ENCODE results near the gene CTCFL.
"Not testable (repeated sequence)": the region's sequence is repeated elsewhere in the genome, so short reads cannot be mapped to it uniquely, and the experiment has no call there.

CTCFL gene

DNA sequence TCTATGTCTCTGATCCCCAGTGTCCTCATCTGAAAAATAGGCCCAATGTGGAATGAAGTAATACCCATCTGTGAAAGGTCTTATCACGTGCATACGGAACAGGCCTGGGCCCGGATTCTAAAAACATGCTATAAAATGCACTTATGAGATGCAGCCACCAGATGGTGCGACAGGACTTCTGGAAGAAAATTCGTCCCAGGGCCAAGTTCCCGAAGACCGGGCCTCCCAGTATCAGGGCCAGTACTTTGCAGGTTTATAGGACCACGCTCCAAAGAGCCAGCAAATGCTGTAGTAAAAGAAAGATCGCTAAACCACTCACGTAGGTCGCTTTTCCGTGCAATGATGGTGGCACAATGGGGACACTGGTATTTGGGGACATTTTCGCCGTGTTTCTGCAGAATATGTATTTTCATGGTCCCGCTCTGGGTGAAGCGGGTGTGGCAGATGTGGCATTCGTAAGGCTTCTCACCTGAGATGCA, 10.6 kb downstream of the CTCFL start:
- peak; percentile 83 for DNase-seq (ENCODE audit: low read depth)
- TF ChIP-seq CTCF (IDR thresholded peaks at IDR 0.05; ENCODE audit: low read length, missing control alignments): peak; percentile 77
- no peak overlapping the region for H3K4me3 ChIP-seq (replicated peaks; ENCODE audit: low read depth, low read length)

DNA sequence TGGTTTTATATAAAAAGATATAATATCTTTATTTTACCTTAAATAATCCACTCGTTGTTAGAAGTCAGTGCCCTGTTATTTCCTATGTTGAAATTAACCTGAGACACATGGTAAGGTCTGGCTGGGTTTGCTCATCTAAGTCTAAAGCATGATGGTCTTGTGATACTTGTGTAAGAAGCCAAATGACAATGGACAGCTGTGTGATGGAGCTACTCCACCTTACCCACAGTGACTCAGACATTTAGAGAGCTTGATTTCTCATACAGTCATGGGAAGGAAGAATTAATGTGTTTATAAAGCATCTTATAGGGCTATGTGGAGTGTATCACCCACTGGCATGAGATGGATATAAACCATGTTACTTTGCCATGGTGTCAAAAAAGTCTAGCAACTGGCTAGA, 11.7 kb downstream of the CTCFL start:
- TF ChIP-seq CTCF (IDR thresholded peaks at IDR 0.05; ENCODE audit: low read length, missing control alignments): no peak
- H3K4me3 ChIP-seq (replicated peaks; ENCODE audit: low read depth, low read length): no peak overlapping the region
- DNase-seq (ENCODE audit: low read depth): peak; percentile 16

- no peak for DNase-seq (ENCODE audit: low read depth)
- H3K4me3 ChIP-seq (replicated peaks; ENCODE audit: low read depth, low read length): no peak overlapping the region
- no peak for TF ChIP-seq CTCF (IDR thresholded peaks at IDR 0.05; ENCODE audit: low read length, missing control alignments)
These were observed 12.5 kb downstream of the CTCFL start for GRCh38 chr20:57512432-57512831.

DNA sequence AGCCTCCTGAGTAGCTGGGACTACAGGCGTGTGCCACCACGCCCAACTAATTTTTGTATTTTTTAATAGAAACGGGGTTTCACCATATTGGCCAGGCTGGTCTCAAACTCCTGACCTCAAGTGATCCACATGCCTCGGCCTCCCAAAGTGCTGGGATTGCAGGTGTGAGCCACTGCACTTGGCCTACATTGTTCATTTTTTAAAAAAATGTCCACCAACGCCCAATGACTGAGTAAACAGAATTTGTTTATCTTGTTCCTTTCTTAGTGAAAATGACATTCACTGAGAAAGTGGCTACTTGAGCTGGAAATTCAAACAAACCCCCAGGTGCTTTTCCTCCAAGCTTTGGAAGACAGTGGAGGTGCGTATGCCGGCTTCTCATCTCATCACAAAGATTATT, 13.2 kb downstream of the CTCFL start:
- H3K4me3 ChIP-seq (replicated peaks; ENCODE audit: low read depth, low read length); DNase-seq (ENCODE audit: low read depth): not testable (repeated sequence)

GRCh38 chr20:57509665-57510237, 15.2 kb downstream of the CTCFL start:
- peak; percentile 14 for DNase-seq (ENCODE audit: low read depth)
- TF ChIP-seq CTCF (IDR thresholded peaks at IDR 0.05; ENCODE audit: low read length, missing control alignments): peak; percentile 56

DNA sequence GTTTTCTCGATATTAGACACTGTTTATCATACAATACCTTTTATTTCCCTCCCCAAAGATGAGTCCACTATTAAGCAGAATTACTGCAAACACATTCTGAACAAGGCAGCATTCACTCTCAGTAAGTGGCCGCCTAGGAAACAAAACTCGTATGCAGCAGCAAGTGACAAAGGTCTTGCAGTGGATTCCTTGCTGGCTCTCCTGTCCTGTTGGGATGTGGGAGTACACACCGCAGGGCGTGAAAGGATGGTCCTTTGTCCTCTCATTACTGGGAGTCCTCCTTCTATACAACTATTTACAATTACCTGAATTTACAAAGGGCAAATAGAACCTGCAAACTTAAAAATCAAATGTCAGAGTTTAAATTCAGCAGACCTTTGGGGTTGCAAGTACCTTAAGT, 16.1 kb downstream of the CTCFL start:
- H3K4me3 ChIP-seq (replicated peaks; ENCODE audit: low read depth, low read length): no peak overlapping the region
- no peak for TF ChIP-seq CTCF (IDR thresholded peaks at IDR 0.05; ENCODE audit: low read length, missing control alignments)
- DNase-seq (ENCODE audit: low read depth): no peak

More at GRCh38 chr20:57509665-57510237, 15.2 kb downstream of the CTCFL start:
- H3K4me3 ChIP-seq (replicated peaks; ENCODE audit: low read depth, low read length): no peak overlapping the region

- no peak for DNase-seq (ENCODE audit: low read depth)
- no peak overlapping the region for H3K4me3 ChIP-seq (replicated peaks; ENCODE audit: low read depth, low read length)
- TF ChIP-seq CTCF (IDR thresholded peaks at IDR 0.05; ENCODE audit: low read length, missing control alignments): no peak
These were observed 16.6 kb downstream of the CTCFL start for GRCh38 chr20:57508381-57508780.
